Suprapubic skin (tissue), 4 donors: Measurements from ENCODE around the gene NCAM2. TPM values are rescaled to one million over a fixed set of nuclear protein-coding genes. Genes with fewer than 3 reads are reported as not detected.

Source experiments
- DNase-seq, 2 donors: peaks; one replicate each; pipeline ENCODE4 v3.0.0-alpha.2; 2019; ENCODE audit warnings: low spot score in 2 of 2
- H3K27ac ChIP-seq: fragments of 200-600 bp; sonication (generic); one replicate; pipeline ENCODE4 v1.5.1; 2019
- H3K27me3 ChIP-seq: fragments of 200-600 bp; sonication (generic); one replicate; pipeline ENCODE4 v1.5.1; 2019
- H3K36me3 ChIP-seq: fragments of 200-600 bp; sonication (generic); one replicate; pipeline ENCODE4 v1.5.1; 2019
- H3K4me1 ChIP-seq: fragments of 200-600 bp; sonication (generic); one replicate; pipeline ENCODE4 v1.5.1; 2019
- H3K4me3 ChIP-seq: fragments of 200-600 bp; sonication (generic); one replicate; pipeline ENCODE4 v1.5.1; 2019; ENCODE audit warnings: mild to moderate bottlenecking
- H3K9me3 ChIP-seq: fragments of 200-600 bp; sonication (generic); one replicate; pipeline ENCODE4 v1.5.1; 2019
- EP300 ChIP-seq: sonication (generic); formaldehyde crosslinking; IDR thresholded peaks from one replicate; pipeline ENCODE4 v1.6.1; 2017; ENCODE audit warnings: antibody characterized with exemption
- POLR2A ChIP-seq, 2 donors: fragments of 450-650 bp; IDR thresholded peaks; one replicate each; pipeline ENCODE4 v1.6.1; 2017; ENCODE audit warnings: antibody characterized with exemption in 2 of 2, mild to moderate bottlenecking in 2 of 2, moderate library complexity in 2 of 2
- POLR2AphosphoS5 ChIP-seq, 3 donors: sonication (generic); formaldehyde crosslinking; IDR thresholded peaks; one replicate each; pipeline ENCODE4 v1.6.1; 2017; ENCODE audit warnings: antibody characterized with exemption in 3 of 3
- WGBS: methylation state at CpG from one replicate; pipeline ENCODE4 v1.1.5; 2018; 5-methylcytosine and 5-hydroxymethylcytosine counted together
- total RNA-seq, 4 donors: library from RNA; depleted of rRNA; stranded (reverse); fragments of >200 nt; gene quantifications; one replicate each; pipeline ENCODE4 v1.1.0, GENCODE V29; 2016
- TF ChIP-seq, protein P1 (sequence below), 2 donors: fragments of 200-600 bp in 1 of 2; fragments of 450-650 bp in 1 of 2; sonication (generic) in 1 of 2; IDR thresholded peaks; one replicate each; pipeline ENCODE4 v1.5.1; 2016 to 2019; ENCODE audit warnings: antibody characterized with exemption in 2 of 2, mild to moderate bottlenecking in 1 of 2, moderate library complexity in 1 of 2

Gene NCAM2
- total RNA-seq, 4 donors from 2014 or later: 0.25 to 1.0 (median 0.92) TPM

GRCh38 chr21:21025742-21026141 lies 27.5 kb downstream of the NCAM2 start:
- H3K27ac ChIP-seq: no peak overlapping the region
- no peak overlapping the region for H3K4me3 ChIP-seq
- WGBS: 88% methylated on average over 2 of the region's 2 CpGs
- DNase-seq: no peak
- TF ChIP-seq, protein P1, sequence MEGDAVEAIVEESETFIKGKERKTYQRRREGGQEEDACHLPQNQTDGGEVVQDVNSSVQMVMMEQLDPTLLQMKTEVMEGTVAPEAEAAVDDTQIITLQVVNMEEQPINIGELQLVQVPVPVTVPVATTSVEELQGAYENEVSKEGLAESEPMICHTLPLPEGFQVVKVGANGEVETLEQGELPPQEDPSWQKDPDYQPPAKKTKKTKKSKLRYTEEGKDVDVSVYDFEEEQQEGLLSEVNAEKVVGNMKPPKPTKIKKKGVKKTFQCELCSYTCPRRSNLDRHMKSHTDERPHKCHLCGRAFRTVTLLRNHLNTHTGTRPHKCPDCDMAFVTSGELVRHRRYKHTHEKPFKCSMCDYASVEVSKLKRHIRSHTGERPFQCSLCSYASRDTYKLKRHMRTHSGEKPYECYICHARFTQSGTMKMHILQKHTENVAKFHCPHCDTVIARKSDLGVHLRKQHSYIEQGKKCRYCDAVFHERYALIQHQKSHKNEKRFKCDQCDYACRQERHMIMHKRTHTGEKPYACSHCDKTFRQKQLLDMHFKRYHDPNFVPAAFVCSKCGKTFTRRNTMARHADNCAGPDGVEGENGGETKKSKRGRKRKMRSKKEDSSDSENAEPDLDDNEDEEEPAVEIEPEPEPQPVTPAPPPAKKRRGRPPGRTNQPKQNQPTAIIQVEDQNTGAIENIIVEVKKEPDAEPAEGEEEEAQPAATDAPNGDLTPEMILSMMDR (IDR thresholded peaks at IDR 0.05): no peak
- TF ChIP-seq POLR2A (IDR thresholded peaks at IDR 0.05) (no peak), EP300 (no peak), POLR2AphosphoS5 (IDR thresholded peaks at IDR 0.05) (no peak)
- H3K9me3 ChIP-seq: no peaks in the 10 kb centered on the region
- H3K4me1 ChIP-seq: peaks cover 2% of the 10 kb centered on the region
- H3K27me3 ChIP-seq: no peaks in the 10 kb centered on the region
- no peaks in the 10 kb centered on the region for H3K36me3 ChIP-seq

DNA sequence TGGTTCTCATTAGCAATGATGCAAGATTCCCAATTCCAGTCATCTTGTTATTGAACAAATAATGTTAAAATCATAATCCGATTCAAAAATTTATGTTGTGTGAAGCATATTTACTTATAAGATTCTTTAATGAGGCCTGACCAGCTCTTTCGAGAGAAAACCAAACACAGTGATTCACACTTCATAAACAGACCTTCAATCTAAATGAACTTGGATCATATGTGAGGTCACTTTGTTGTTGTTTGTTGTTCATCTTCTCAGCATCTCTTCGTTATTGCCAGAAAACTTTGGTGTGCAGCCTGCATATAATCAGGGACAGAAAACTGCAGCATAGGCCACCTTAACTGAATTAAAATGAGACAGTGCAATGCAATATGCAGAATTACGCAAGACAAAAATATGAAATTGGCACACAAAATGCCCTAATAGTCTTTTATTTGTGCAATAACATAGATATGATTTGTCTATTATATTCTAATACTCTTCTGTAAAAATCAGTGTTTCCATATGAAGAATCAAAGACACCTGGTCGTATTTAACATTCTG lies 30.1 kb downstream of the NCAM2 start:
- no peak overlapping the region for H3K27ac ChIP-seq
- no peaks in the 10 kb centered on the region for H3K27me3 ChIP-seq
- H3K4me1 ChIP-seq: peaks cover 2% of the 10 kb centered on the region
- TF ChIP-seq, protein P1 (IDR thresholded peaks at IDR 0.05): no peak
- no peak for TF ChIP-seq POLR2AphosphoS5 (IDR thresholded peaks at IDR 0.05)
- no peak for TF ChIP-seq POLR2A (IDR thresholded peaks at IDR 0.05)
- 58% methylated on average over 5 of the region's 5 CpGs for WGBS
- H3K9me3 ChIP-seq: no peaks in the 10 kb centered on the region
- no peaks in the 10 kb centered on the region for H3K36me3 ChIP-seq
- DNase-seq: no peak
- H3K4me3 ChIP-seq: no peak overlapping the region

DNA sequence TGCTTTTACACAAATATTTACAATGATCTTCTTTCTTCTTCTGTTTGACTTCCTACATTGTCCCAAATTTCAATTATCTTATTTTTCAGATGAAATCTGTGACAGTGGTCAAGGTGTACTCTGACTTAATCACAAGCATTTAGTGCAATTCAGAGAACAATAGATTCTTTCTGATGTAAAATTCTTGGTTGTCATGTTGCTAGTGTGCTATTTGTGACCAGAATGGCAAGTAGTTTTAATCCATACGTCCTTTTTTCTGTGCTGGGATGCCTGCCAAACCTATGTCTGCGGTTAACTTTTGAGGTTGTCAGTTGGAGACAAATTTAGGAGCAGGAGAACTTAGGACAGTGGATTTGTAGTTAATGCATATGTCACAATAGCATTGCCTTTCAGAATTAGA lies 31.0 kb downstream of the NCAM2 start:
- TF ChIP-seq POLR2AphosphoS5 (IDR thresholded peaks at IDR 0.05) (no peak), POLR2A (IDR thresholded peaks at IDR 0.05) (no peak), EP300 (no peak)
- TF ChIP-seq, protein P1 (IDR thresholded peaks at IDR 0.05): no peak
- DNase-seq: no peak
- 19% methylated on average over 2 of the region's 2 CpGs for WGBS

DNA sequence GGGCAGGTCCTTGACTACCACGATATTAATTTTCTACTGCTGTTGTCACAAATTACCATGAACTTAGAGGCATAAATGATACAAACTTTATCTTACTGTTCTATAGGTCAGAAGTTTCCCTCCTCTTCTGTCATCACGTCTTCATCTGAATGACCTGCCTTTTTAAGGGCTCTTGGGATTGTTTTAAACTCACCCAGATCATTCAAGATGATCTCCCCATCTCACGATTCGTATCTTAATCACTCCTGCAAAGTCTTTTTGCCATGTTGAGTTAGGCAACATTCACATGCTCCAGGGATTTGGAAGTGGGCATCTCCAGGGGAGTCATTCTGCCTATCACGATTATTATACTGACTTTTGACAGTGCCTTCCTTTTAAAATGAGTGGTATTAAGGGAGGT lies 32.1 kb downstream of the NCAM2 start:
- H3K4me1 ChIP-seq: peaks cover 2% of the 10 kb centered on the region
- 91% methylated on average over 5 of the region's 5 CpGs for WGBS
- TF ChIP-seq, protein P1 (IDR thresholded peaks at IDR 0.05): no peak
- TF ChIP-seq POLR2AphosphoS5 (IDR thresholded peaks at IDR 0.05): no peak
- TF ChIP-seq EP300: no peak
- no peak for TF ChIP-seq POLR2A (IDR thresholded peaks at IDR 0.05)

More for the DNA sequence above, 31.0 kb downstream of the NCAM2 start:
- no peak overlapping the region for H3K4me3 ChIP-seq
- H3K9me3 ChIP-seq: no peaks in the 10 kb centered on the region
- H3K27ac ChIP-seq: no peak overlapping the region
- no peaks in the 10 kb centered on the region for H3K27me3 ChIP-seq
- H3K4me1 ChIP-seq: peaks cover 2% of the 10 kb centered on the region
- H3K36me3 ChIP-seq: no peaks in the 10 kb centered on the region

DNA sequence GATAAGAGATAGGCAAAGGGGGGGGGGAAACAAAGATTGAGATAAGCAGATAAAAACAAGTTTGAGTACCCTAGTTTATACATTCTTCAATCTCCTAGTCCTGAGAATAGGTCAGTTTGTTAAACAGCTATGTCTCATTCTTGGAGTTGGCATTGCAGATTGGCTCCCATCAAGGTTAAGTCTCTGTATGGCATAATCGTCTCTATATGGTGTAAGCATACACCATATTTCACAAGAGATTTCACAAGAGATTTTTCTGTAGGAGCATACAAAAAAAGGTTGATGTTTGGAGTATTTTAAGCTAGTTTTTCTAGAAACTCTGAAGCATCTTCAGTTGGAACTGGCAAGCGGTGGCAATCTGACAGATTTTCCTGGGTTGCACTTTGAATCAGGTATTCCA lies 35.8 kb downstream of the NCAM2 start:
- no peak overlapping the region for H3K27ac ChIP-seq
- H3K27me3 ChIP-seq: no peaks in the 10 kb centered on the region
- peaks cover 2% of the 10 kb centered on the region for H3K4me1 ChIP-seq
- H3K9me3 ChIP-seq: no peaks in the 10 kb centered on the region
- no peak for DNase-seq
- H3K36me3 ChIP-seq: no peaks in the 10 kb centered on the region
- WGBS: 98% methylated on average over 2 of the region's 2 CpGs
- no peak overlapping the region for H3K4me3 ChIP-seq
- no peak for TF ChIP-seq POLR2A (IDR thresholded peaks at IDR 0.05)

More for the DNA sequence above, 32.1 kb downstream of the NCAM2 start:
- no peak for DNase-seq
- Histone ChIP-seq H3K36me3 (no peaks in the 10 kb centered on the region), H3K27me3 (no peaks in the 10 kb centered on the region), H3K27ac (no peak overlapping the region), H3K4me3 (no peak overlapping the region), H3K9me3 (no peaks in the 10 kb centered on the region)

DNA sequence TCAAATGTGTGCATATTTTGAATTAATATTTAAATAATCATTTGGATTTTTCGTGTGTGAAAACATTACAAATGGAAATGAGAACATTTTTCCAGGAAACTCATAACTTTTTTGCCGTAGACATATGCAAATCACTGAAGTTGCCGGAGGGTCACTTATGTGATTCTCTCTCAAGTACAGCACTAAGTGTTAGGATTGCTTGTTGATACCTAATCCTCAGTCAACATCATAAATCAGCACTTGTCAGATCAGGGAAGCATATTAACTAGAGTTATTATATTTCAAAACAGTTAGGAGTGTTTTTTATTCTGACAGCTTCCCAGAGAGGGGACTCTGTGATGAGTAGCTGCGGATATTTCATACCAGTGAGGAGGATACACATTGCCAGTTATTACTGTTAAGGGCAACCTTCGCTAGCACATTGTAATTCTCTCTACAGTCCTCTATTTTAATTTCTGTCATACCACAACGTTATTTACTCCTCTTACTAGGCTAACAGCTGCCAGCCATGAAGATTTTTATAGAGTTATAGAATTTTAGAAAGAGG lies 41.5 kb downstream of the NCAM2 start:
- TF ChIP-seq, protein P1 (IDR thresholded peaks at IDR 0.05): no peak
- TF ChIP-seq POLR2AphosphoS5 (IDR thresholded peaks at IDR 0.05) (no peak), POLR2A (IDR thresholded peaks at IDR 0.05) (no peak), EP300 (no peak)
- H3K9me3 ChIP-seq: no peaks in the 10 kb centered on the region
- 68% methylated on average over 6 of the region's 6 CpGs for WGBS
- no peaks in the 10 kb centered on the region for H3K4me1 ChIP-seq
- H3K27ac ChIP-seq: no peak overlapping the region
- H3K27me3 ChIP-seq: no peaks in the 10 kb centered on the region
- no peak for DNase-seq
- no peaks in the 10 kb centered on the region for H3K36me3 ChIP-seq
- H3K4me3 ChIP-seq: no peak overlapping the region
